Activated CD4-positive, alpha-beta T cell treated with anti-CD3 and anti-CD28 coated beads, Interleukin-2, amount 50 U/mL, for 16 hours (primary cell): Measurements from ENCODE around the gene MACF1.
A peak's percentile ranks its signal among the peaks of the same experiment; 100 is the strongest.

ENCODE experiments used
- DNase-seq: peaks from one replicate; pipeline ENCODE4 v3.0.0-alpha.2; 2020

The MACF1 gene

DNA sequence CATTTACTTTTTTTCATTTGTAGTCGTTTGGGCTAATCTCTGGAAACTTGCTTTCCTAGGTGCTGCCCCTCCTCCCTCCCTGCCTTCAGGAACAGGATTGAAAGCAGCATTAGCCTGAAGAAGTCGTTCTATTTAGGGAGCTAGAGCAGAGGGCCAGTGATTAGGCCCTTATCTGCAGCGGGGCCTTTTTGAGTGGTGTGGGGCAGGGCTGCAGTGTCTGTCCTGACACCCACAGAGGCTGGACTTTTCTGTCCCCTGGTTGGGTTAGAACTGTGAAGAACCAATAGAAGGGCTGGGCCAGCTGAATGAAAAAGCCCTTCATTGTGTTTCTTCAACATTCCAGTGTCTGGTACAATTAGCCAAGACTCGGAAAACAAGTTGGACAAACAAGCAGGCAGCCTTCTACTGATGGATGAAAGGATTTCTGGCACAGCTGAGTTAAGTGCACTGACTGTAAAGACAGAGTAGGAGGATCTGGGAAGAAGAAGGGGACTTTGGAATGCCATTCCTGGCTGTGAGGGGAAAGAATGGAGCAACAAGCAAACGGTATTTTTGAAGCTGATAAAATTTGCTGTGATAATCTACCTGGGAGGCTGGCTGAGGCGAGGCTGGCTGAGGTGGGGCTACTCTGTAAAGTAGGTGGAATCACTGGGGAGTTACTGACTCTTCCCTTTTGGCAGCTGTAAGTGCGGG is 9.7 kb downstream of the MACF1 start:
- DNase-seq = no peak

DNA sequence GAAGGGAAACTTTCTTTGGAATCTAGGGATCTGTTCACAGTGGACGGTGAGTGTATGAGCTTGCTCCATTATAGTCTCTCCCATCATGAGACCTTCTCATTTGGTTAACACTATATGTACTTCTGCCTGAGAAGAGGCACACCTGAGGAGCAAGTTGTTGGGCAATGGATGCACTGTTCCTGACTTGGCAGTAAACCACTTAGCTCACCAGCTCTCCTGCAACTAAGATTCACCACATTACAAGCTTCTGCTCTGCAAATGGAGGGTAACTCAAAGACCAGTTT is 10.2 kb downstream of the MACF1 start:
- DNase-seq = no peak

GRCh38 chr1:39214998-39215873 is 10.7 kb downstream of the MACF1 start:
- peak; percentile 48 for DNase-seq

DNA sequence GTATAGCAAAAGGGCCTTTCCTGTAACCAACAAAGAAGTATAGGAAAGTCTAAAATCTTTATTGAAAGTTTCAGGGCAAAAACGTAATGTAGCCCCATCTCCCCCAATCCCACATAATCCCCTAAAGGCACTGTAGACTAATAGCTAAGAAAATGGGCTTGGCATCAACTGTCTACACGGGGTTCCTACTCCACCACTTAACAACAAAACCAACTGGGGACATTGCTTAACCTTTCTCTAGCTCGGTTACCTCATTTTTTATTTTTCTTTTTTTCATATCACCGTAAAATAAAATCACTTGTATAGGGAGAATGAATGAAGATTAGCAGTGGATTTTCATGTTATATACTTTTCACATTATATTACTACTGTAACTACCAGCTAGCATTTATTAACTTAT is 12.3 kb downstream of the MACF1 start:
- no peak for DNase-seq

DNA sequence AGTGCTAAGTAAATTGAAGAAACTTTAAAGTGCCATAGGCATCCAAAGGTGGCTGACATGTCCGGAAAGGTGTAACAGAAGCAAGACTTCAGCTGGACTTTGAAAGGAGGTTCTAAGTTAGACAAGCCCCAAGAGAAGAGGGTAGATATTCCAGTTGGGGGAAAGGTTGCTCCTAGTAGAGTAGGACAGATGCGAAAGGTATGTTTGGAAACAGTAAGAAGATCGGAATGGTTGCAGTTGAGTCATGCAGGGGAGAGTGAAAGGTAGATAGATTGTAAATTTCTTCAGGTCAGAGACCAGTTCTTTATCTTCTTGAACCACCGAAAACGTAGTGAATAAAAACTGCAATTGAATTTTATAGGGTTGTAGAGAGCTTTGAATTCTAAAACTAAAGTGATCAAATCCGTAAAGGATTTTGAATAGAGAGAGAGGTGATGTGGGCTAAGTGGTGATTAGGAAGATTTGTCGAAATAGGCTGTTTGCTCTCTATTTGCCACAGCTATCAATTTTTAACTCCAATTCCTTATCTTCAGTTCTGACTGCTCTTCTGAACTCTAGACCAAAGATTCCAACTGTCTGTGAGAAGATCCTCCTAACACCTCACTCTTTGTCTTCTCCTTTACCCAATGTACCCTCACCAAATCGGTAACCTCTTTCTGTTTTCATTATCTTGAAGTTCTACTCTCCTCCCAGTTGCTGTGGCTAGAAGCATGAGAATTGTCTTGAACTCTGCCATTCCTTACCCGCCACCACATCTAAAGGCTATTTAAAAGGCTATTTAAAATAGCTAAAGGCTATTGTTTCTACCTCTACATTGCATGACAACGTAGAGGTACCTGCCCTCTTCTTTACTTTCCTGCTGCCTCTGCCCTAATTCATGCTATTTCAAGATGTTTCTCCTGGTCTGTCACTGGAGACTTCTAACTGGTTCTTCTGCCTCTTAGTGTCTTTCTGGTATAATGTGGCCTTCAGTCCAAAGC is 16.7 kb downstream of the MACF1 start:
- DNase-seq = no peak

- no peak for DNase-seq
Observed at GRCh38 chr1:39224295-39224829, 19.9 kb downstream of the MACF1 start.

GRCh38 chr1:39226836-39227235 is 22.3 kb downstream of the MACF1 start:
- DNase-seq = no peak

DNA sequence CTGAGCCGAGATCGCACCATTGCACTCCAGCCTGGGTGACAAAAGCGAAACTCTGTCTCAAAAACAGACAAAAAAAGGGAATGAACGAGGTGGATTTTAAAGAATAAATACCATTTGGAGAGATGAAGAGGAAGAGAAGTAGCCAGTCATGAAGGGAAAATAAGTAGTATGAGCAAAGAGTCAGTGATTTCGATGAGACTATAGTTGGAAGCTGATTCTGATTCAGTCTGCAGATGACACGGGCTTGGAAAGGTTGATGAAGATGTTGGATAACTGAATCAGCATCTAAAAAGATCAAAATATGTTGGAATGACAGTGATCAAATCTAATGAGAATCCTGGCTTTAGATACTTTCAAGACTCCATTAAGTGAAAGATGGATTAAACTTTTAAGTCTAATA is 23.8 kb downstream of the MACF1 start:
- no peak for DNase-seq

- no peak for DNase-seq
Observed at GRCh38 chr1:39229504-39229903, 25.0 kb downstream of the MACF1 start.

DNA sequence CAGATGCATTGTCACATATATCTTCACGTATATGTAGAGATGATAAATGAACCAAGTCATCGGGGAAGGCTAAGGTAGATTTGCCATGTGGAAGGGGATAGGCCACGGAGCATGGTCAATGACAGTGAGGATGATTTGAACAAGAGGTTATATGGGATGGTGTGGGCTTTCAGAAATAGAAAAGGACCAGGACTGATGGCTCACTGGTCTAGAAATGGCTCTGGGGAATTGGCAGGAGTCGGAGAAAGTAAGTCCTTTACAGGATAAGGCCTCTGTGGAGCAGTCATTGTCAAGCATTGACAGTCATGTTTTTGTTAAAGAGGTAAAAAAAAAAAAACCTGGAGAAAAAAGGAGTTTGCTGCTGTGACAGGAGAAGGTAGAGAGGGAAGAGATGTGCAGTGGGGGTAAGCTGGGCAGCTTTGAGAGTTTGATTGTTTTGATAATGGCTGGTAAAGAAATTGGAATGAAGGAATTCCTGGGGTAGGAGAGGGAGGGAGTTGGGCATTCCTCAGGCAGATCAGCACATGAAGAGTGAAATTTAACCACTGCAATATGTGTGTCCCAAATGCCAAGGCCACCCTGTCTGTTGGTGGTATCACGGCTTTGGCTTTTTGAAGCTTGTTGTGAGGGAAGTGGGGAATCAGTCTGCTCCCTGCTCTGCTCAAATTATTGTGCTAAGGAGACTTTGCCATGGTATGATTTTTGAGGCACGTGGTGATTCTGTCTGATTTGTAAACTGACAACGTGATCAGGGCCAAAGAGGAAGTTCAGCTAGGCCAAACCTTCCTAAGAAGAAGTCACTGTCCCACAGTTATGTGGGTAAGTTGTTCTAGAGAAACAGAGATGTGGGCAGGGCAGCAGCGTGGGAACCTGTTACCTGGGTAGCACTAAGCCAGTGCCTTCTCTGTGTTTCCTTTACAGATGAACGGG is 26.0 kb downstream of the MACF1 start:
- DNase-seq = peak; percentile 28

GRCh38 chr1:39236971-39237370 is 32.5 kb downstream of the MACF1 start:
- DNase-seq = no peak

- no peak for DNase-seq
Observed at GRCh38 chr1:39238476-39238875, 34.0 kb downstream of the MACF1 start.

DNA sequence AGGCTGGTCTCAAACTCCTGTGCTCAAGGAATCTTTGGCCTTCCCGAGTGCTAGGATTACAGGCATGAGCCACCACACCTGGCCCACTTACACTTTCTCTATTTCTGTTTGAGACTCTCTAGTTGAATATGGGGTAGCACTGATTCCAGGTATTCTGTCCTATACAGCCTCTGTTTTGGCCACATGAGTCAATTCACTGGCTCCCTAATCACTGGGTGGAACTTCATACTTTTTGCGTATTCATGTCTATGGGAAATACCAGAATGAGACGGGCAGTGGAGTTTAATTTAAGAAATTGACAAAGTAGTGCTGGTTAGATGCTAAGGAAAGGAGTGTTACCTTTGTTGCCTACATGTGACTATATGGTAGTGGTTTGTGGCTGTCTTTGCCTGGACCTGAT is 35.5 kb downstream of the MACF1 start:
- no peak for DNase-seq

DNA sequence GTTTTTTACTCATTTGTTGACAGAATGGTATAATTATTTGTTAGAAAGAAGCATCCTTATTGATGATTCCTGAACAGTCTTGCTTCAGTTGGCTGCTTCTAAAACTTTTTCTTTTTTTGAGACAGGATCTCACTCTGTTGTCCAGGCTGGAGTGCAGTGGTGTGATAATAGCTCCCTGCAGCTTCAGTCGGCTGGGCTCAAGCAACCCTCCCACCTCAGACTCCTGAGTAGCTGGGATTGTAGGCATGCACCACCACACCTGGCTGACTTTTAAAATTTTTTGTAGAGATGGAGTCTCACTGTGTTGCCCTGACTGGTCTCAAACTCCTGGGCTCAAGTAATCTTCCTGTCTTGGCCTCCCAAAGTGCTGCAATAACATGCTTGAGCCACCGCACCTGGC is 38.8 kb downstream of the MACF1 start:
- no peak for DNase-seq

GRCh38 chr1:39250460-39251240 is 46.2 kb downstream of the MACF1 start:
- DNase-seq = no peak

- DNase-seq = no peak
Observed at GRCh38 chr1:39255222-39255621, 50.7 kb downstream of the MACF1 start.

DNA sequence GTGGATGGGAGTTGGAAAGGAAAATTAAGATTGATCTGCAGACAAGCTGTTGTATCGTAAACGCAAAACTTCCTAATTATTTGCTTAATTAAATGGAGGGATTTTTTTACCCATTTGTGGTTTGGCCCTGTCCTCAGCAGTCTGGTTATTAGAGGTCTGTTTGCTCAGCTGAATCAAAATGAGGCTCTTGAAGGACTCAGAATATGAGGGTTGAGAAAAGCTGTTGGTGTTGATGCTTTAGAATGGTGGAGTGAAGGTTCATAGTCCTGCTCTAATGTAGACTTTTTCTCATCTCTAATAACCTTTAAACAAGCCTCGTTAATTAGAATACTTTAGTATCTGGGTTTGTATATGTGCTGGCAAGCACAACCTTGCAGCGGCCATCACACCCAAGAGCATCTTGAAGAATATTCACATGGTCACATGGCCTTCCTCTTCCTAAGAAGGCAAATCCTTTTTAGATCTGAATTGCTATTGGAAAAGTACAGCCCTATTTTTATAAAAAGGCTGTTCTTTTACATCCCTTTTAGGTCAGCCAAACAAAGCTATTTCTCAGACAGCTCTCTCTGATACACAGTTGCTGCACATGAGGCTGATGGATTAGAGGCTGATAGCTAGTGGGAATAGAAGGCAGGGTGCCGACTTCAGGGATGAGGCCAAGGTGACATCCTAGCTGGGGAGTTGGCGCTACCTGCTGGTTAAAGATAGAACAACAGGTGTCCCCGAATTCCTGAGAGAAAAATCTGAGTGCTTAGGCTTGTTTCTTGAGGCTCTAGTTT is 53.8 kb downstream of the MACF1 start:
- peak; percentile 70 for DNase-seq

DNA sequence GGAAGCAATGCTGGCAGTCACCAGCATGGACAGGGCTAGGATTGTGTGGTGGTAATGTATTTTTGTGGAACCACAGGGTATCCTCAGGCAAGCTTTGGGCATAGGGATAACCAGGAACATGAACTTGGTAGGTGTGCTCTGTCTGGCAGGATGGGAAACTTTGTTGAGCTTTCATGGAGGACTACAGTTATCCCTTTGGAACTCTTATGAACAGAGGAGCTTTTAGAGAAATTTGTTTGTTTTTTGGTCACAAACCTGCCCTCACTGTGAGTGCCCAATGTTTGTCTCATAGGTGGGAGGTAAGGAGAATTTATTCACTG is 54.4 kb downstream of the MACF1 start:
- no peak for DNase-seq

DNA sequence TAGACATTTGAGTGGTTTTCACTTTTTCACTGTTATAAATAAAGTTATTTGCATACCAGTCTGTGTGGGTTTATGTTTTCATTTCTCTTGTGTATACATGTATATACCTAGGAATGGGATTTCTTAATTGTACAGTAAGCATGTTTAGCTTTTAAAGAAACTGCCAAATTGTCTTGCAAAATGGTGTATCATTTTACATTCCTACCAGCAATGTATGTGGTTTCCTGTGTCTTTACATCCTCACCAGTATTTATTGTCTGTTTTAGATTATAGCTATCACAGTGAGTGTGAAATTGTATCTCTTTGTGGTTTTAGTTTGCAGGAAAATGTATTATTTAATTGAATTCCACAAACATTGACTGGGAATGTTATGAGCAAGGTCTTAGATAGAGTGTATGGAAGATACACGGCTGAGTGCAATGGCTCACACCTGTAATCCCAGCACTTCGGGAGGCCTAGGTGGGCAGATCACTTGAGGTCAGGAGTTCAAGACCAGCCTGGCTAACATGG is 57.3 kb downstream of the MACF1 start:
- no peak for DNase-seq

DNA sequence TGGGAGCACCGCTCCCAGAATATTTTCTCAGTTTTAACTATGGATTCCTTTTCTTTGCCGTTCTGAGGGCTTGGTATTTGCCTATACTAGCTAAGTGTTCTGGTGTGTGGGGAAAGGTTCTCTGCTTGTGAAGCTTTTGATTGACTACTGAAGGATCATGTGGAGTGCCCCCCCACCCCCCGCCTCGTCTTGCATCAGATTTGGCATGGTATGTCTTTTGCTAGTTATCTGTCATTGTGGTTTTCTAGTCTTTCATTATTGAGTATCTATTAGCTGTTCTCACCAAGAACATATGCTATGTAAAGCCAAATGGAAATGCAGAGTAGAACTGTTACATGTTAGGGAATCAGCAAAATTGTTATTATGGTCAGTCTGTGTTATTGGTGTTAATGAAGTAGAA is 58.3 kb downstream of the MACF1 start:
- DNase-seq = peak; percentile 47
